ENCODE results near the gene RAD51B.

DNA sequence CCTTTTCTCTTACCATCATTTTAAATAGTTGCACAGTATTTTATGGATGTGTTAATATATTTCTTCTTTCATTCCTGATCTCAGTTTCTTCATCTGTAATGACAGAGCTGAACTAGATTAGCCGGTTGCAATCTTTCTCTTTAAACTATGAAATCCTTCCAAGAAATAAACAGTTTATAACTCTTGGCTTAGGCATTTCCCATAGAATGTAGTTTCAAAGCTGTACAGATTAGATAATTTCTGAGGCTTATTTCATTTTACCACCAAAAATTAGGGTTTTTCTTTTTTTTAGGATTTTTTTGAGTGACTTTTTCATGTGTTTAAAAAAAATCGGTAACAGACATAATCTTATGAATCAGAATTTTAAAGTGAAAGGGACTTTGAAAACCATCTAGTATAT is 144.0 kb downstream of the RAD51B start:
- no peak for TF ChIP-seq CTCF (IDR thresholded peaks at IDR 0.05)
- TF ChIP-seq POLR2A (IDR thresholded peaks at IDR 0.05) = no peak
